NCI-H1048 (cell line): ENCODE measurements around the gene CES4A.
"Not testable (repeated sequence)": the region's sequence is repeated elsewhere in the genome, so short reads cannot be mapped to it uniquely, and the experiment has no call there.

Experiments
- DNase-seq: peaks from one replicate; lab custom pipeline; 2025; lab: John Stamatoyannopoulos, UW

The CES4A gene

DNA sequence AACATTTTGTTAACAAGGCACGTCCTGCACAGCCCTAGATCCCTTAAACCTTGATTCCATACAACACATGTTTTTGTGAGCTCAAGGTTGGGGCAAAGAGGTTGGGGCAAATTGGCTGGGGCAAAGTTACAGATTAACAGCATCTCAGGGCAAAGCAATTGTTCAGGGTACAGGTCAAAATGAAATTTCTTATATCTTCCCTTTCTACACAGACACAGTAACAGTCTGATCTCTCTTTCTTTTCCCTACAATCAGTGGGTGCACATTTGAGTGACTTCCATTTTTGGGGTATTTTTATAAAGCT lies 32.3 kb upstream of the CES4A start:
- not testable (repeated sequence) for DNase-seq

DNA sequence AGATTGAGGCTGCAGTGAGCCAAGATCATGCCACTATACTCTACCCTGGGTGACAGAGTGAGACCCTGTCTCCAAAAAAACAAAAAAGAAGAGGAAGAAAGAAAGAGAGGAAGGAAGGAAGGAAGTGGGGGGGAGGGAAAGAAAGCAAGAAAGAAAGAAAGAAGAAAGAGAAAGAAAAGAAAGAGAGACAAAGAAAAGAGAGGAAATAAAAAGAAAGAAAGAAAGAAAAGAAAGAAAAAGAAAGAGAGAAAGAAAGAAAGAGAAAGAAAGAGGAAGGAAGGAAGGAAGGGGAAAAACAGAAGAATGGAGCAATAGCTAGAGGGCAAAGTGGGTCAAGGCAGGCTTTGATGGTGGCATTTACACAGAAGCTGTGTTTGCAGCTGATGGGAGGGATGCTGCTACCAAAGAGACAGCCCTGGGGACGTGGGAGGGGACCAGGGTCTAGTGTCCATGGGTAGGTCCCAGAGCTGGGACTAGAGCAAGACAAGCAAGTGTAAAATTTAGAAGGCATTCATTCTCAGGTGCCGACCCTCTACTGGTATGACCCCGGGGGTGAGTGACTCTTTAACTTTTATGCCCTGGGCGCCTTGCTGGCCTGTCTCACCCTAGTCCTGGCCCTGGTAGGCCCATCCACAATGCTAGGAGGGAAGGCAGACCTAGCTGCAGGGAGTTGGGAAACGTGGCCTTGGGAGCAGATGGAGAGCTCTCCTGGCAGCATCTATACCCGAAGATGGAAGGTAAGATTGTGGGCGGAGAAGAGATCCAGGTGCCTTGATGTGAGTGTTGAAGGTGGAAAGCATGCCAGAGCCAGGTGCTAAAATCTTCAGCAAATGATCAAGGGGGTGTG lies 29.3 kb upstream of the CES4A start:
- DNase-seq: no peak

DNA sequence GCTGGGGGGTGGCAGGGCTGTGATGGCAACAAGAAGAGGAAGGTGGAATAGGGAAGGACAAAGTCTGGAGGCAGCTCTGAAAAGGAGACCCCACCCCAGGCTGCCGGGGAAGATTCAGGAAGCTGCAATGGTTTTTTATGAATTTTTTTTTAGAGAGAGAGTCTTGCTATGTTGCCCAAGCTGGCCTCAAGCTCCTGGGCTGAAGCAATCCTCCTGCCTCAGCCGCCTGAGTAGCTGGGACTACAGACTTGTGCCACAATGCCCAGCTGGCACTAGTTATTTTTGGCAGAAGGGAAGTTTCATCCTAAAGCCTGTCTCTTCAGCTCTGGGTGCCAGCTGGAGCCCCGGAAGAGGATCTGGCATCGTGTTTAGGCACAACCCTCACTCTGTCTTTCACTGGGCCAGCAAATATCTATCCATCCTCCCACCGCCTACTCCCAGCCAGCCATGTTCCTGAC lies 28.7 kb upstream of the CES4A start:
- no peak for DNase-seq

DNA sequence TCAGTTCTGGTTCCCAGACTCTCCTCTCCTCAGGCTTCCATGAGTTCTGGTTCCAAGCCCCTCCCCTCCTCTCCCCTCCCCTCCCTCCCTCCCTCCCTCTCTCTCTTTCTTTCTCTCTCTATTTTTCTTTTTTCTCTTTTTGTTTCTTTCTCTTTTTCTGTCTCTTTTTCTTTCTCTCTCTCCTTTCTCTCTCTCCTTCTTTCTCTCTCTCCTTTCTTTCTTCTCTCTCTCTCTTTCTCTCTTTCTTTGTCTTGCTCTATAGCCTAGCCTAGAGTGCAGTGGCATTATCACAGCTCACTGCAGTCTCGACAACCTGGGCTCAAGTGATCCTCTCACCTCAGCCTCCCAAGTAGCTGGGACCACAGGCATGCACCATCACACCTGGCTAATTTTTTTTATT lies 28.1 kb upstream of the CES4A start:
- no peak for DNase-seq

DNA sequence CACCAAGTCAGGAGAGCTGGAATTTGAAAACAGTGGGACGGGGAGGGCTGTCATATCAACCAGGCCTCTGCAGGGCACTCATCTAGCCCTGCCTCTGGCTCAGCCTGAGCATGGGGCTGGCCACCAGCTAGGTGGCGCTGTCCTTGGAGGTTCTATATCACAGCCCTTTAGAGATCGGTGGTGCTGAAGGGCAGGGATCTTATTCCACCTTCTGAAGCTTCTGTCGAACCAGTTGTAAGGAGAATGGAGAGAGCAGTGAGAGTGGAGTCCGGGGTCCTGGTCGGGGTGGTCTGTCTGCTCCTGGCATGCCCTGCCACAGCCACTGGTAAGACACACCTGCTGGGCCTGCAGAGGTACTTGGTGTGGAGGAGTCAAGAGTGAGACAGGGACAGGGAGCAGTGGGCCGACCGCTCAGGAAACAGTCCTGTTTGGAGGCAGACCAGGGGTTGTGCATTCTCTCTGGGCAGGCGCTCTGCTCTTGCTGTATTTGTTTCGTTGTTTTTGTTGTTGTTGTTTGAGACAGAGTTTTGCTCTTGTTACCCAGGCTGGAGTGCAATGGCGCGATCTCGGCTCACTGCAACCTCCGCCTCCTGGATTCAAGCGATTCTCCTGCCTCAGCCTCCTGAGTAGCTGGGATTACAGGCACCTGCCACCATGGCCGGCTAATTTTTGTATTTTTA lies 27.2 kb upstream of the CES4A start, which contains the start of gene CES3:
TSS of gene CES3 (plus strand) at position 202 of the 680 bp plus-strand sequence. CDS start at position 244, 42 bp downstream.
- peak; percentile 2 for DNase-seq

DNA sequence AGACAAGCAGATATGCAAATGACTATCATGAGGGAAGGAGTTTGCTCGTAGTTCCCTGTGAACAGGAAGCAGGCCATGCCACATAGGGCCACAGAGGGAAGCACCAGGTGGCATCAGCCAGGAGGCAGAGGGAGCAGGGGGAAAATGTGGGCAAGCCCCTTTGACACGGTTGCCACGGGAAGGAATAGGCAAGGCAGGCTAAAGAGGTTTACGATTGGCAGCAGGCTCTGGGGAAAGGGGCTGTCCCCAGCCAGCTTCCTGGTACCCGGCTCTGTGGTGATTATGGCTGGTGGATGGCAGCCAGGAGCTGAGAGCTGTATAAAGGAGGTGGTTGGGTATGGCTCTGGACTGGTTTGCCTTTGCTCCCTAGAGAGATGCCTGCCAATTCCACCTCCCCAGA lies 26.5 kb upstream of the CES4A start:
- no peak for DNase-seq

DNA sequence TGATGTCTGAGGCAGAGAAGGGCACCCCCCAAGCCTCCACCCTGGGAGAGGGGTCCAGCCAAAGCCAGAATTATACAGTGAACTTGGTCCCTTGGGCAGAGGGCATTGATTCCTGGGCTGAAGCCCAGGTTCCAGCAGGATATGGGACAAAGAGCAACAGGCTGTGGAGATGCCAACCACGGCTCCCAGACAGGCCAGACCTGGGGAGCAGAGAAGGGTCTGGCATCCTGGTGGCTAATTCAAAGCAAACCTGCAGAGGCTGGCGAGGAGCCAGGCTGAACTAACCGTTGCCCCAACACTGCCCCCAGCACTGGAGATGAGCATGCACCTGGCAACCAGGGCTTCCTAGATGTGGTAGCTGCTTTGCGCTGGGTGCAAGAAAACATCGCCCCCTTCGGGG lies 24.3 kb upstream of the CES4A start:
- no peak for DNase-seq

DNA sequence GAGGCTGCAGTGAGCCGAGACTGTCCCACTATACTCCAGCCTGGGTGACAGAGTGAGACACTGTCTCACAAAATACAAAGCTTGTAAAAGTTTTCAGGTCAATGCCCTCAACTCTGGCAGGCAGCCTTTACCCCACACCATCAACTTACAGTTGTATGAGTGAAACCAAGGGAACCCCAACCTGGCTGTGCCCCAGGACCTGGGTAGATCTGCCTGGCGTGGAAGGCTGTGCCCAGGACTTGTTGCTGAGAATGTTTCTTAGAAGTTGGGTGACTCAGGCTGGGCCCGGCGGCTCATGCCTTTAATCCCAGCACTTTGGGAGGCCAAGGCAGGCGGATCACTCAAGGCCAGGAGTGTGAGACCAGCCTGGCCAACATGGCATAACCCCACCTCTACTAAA lies 19.5 kb upstream of the CES4A start:
- DNase-seq: no peak

DNA sequence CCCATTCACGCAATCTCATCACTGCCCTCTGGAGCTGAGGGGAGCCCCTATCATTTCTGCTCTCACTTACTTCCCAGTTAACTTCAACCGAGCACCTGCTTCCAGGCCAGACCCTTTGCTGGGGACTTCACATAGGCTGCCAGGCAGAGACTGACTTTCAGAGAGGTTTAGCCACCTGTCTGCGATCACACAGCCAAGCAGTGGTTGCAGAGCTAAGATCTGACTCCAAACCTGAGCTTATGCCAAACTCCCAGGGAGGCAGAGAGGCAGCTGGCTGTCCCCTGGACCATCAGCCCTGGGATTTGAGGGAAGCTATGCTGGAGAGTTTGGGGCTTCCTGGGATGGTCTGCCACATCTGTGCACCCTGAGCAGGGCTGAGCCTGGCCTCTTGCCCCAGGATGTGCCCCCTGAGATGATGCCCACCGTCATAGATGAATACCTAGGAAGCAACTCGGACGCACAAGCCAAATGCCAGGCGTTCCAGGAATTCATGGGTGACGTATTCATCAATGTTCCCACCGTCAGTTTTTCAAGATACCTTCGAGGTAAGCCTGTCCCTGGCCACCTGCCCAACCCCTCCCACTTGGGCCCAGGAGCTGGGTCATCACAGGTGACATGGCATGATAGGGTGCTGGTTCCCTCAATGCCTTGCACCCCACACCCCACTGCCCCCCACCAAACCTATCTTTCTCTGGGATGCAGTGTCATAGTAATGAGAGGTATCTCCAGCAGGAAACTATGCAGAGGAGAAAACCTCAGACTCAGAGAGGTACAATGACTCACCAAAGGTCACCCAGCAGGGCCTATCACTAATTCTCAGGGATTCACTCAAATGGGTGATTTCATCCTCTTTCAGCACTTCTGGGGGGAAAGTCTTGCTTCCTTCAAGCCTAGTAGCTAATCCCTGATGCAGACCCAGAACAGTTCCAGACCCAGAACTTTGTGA lies 17.3 kb upstream of the CES4A start:
- DNase-seq: no peak

DNA sequence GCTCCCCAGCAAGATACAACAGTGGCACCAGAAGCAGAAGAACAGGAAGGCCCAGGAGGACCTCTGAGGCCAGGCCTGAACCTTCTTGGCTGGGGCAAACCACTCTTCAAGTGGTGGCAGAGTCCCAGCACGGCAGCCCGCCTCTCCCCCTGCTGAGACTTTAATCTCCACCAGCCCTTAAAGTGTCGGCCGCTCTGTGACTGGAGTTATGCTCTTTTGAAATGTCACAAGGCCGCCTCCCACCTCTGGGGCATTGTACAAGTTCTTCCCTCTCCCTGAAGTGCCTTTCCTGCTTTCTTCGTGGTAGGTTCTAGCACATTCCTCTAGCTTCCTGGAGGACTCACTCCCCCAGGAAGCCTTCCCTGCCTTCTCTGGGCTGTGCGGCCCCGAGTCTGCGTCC lies 15.4 kb upstream of the CES4A start:
- no peak for DNase-seq

DNA sequence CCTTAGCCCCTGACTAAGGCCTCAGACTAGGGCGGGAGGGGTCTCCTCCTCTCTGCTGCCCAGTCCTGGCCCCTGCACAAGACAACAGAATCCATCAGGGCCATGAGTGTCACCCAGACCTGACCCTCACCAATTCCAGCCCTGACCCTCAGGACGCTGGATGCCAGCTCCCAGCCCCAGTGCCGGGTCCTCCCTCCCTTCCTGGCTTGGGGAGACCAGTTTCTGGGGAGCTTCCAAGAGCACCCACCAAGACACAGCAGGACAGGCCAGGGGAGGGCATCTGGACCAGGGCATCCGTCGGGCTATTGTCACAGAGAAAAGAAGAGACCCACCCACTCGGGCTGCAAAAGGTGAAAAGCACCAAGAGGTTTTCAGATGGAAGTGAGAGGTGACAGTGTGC lies 14.7 kb upstream of the CES4A start:
- DNase-seq: no peak

DNA sequence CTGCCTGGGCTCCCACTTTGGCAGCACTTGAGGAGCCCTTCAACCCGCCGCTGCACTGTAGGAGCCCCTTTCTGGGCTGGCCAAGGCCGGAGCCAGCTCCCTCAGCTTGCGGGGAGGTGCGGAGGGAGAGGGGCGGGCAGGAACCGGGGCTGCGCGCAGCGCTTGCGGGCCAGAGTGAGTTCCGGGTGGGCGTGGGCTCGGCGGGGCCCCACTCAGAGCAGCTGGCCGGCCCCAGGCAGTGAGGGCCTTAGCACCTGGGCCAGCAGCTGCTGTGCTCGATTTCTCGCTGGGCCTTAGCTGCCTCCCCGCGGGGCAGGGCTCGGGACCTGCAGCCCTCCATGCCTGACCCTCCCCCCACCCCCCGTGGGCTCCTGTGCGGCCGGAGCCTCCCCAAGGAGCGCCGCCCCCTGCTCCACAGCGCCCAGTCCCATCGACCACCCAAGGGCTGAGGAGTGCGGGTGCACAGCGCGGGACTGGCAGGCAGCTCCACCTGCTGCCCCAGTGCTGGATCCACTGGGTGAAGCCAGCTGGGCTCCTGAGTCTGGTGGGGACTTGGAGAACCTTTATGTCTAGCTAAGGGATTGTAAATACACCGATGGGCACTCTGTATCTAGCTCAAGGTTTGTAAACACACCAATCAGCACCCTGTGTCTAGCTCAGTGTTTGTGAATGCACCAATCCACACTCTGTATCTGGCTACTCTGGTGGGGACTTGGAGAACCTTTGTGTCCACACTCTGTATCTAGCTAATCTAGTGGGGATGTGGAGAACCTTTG lies 14.0 kb upstream of the CES4A start:
- not testable (repeated sequence) for DNase-seq

DNA sequence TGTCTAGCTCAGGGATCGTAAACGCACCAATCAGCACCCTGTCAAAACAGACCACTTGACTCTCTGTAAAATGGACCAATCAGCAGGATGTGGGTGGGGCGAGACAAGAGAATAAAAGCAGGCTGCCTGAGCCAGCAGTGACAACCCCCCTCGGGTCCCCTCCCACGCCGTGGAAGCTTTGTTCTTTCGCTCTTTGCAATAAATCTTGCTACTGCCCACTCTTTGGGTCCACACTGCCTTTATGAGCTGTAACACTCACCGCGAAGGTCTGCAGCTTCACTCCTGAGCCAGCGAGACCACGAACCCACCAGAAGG lies 13.5 kb upstream of the CES4A start:
- not testable (repeated sequence) for DNase-seq

DNA sequence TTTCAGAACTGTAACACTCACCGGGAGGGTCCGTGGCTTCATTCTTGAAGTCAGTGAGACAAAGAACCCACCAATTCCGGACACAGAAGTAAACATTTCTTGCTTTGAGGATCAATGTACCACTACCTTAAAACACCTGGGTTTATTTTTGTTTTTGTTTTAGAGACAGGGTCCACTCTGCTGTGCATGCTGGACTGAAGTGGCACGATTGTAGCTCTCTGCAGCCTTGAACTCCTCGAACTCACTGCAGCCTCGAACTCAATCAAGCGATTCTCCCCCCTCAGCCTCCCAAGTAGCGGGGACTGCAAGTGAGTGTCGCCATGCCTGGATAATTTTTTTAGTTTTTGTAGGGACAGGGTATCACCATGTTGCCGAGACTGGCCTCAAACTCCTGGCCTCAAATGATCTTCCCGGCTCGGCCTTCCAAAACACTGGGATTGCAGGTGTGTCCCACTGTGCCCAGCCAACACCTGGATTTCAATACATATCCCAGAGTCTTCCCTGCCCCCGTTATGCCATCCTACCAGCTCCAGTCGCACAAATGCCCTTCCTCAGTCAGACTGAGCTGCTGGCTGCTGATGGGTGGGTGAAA lies 13.0 kb upstream of the CES4A start:
- no peak for DNase-seq

DNA sequence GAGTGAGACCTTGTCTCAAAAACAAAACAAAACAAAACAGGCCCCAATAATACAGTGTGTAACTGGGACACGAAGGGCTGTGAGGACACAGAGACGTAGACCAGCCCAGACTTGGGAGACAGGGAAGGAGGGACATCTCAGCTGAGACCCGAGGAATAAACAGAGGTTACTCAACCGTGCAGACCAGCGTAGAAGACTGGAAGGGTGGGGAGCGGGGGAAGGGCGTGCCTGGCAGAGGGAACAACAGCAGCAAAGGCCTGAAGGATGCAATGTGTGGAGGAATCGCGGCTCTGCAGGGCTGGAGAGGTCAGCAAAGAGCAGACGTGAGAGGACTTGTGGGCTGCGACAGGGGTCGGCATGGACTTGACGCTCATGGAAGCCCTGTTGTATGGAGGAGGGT lies 11.6 kb upstream of the CES4A start:
- DNase-seq: no peak

DNA sequence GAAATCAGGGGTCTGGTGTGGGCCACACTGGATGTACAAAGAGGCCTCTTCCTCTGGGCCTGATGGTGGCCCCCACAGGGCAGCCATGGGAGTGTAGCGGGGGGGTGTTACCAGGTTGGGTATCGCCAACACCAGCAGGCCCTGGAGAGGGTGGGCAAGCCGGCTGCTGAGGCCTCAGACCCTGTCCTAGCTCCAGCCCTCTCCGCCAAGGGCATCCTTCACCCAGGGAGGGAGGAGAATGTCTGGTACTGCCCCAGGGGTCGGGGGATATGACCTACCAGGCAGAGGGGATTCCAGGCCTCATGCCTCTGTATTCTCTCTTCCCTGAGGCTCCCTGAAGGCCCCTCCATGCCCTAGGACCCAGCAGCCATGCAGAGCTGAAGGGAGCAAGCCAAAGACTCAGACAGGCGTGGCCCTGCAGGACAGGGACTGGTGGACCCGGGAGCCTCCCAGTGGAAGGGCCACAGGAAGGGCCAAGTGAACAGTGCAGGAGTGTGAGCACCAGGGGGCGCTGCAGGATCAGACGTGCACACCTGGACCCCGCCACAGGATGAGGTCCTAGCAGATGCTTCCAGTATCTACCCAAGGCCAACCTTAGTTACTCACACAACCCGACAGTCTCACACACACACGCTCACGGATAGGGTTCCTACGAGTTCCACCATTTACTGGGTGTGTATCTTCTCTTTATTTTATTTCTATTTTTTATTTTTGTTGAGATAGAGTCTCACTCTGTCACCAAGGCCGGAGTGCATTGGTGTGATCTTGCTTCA lies 10.9 kb upstream of the CES4A start:
- DNase-seq: no peak

DNA sequence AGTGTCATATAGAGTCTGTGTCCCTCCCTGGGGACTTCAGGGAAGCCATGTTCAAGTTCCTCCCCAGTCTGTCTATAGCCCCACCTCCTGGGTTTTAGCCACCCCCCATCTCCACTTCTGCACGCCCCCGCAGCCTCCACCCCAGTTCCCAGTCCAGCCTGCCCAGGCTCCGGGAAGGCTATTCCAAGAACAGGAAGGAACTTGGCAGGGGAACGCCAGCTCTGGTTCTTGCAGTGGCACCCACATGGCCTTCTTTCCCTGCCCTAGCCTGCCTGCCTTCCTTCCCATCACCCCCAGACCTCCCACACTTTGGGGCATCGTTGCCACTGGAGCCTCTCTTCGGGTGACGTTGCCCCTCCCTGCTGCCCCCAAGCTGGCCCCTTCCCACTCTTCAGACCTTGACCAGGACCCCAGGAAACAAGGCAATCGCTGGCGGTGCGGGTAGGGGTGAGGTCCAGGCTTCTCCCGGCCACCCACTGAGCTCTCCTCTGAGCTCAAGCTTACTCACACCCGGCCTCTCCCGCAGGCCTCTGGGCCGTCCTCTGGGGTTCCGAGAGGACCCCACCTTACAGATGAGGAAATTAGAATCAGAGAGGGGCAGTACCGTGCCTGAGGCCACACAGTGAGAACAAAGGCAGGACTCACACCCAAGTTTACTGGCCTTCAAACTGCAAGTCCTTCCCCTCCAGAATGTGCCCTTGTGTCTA lies 9.2 kb upstream of the CES4A start:
- no peak for DNase-seq

DNA sequence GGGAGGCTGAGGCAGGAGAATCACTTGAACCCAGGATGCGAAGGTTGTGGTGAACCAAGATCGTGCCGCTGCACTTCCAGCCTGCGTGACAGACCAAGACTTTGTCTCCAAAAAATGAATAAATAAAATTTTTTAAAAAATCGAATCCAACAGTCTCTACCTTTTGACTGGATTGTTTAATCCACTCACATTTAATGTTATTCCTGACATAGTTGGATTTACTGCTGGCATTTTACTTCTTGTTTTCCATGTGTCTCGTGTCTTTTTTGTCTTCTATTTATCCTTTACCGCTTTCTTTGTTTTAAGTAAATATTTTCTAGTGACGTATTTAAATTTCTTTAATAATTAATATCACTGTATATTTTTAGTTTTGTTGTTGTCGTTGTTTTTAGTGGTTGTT lies 5.4 kb upstream of the CES4A start:
- DNase-seq: no peak

DNA sequence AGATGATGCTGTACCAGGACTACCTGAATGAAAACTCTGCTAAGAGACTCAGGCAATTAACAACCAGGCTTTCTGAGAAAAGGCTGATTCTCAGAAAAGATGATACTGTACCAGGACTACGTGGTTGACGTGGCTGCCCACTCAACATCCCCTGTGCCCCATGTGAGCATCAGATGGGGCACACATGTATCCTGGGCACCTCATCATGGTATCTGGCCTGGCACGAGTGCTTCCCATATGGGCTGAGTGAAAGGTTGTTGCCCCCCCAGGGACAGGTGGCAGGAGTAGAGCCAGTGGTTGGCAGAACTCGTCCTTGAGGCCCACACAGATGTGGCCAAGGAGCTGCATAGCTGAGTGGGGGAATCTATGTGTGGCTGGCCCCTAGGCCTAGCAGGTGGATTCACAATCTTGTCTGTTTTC lies 3.5 kb upstream of the CES4A start:
- DNase-seq: no peak

DNA sequence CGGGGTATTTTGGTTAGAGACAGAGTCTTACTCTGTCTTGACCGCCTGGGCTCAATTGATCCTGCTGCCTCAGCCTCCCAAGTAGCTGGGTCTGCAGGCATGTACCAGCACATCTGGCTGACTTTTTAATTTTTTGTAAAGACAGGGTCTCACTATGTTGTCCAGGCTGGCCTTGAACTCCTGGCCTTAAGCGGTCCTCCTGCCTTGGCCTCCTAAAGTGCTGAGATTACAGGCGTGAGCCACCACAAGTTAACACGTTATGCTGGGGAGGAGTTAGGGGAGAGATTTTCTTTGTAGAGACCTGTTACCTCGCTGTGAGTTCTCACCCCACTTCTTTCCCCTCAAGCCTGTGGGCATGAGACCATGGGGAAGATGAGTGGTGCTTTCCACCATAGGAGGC lies 1.8 kb upstream of the CES4A start:
- DNase-seq: no peak
